Stomach (tissue), 9 donors: ENCODE measurements around the gene WASF2. TPM values are rescaled to one million over a fixed set of nuclear protein-coding genes. Genes with fewer than 3 reads are reported as not detected.
"Not testable (repeated sequence)": the region's sequence is repeated elsewhere in the genome, so short reads cannot be mapped to it uniquely, and the experiment has no call there.

ENCODE experiments used
- DNase-seq, 2 donors: peaks; one replicate each; pipeline versions ENCODE4 v3.0.0 to v3.0.0-alpha.2; 2013 to 2019
- H3K27ac ChIP-seq, 5 donors: fragments of 200-600 bp in 4 of 5; sonication (generic) in 4 of 5; one replicate each; pipeline ENCODE4 v1.5.1; 2013 to 2019; ENCODE audit warnings: mild to moderate bottlenecking in 1 of 5, moderate library complexity in 1 of 5
- H3K27me3 ChIP-seq, 3 donors: fragments of 200-600 bp; sonication (generic); one replicate each; pipeline ENCODE4 v1.5.1; 2017 to 2019; ENCODE audit warnings: mixed run types in 1 of 3
- H3K36me3 ChIP-seq, 4 donors: fragments of 200-600 bp; sonication (generic); 1 replicate in 3 of 4; 2 replicates in 1 of 4; pipeline ENCODE4 v1.5.1; 2016 to 2019
- H3K4me1 ChIP-seq, 4 donors: fragments of 200-600 bp; sonication (generic); one replicate each; pipeline ENCODE4 v1.5.1; 2016 to 2019
- H3K4me3 ChIP-seq, 4 donors: fragments of 200-600 bp; sonication (generic) in 3 of 4; one replicate each; pipeline ENCODE4 v1.5.1; 2016 to 2019; ENCODE audit warnings: mild to moderate bottlenecking in 1 of 4
- H3K9me3 ChIP-seq, 4 donors: fragments of 200-600 bp; sonication (generic); one replicate each; pipeline ENCODE4 v1.5.1; 2016 to 2019
- CTCF ChIP-seq, 7 experiments: fragments of 450-650 bp in 4 of 7; fragments of 200-600 bp in 3 of 7; sonication (generic) in 3 of 7; IDR thresholded peaks; one replicate each; pipeline ENCODE4 v1.5.1; 2016 to 2019; ENCODE audit warnings: antibody characterized with exemption in 7 of 7, control low read depth in 2 of 7, mild to moderate bottlenecking in 1 of 7
- EP300 ChIP-seq: sonication (generic); formaldehyde crosslinking; IDR thresholded peaks from one replicate; pipeline ENCODE4 v1.6.1; 2017; ENCODE audit warnings: antibody characterized with exemption
- POLR2A ChIP-seq, 4 donors: fragments of 450-650 bp; IDR thresholded peaks; one replicate each; pipeline ENCODE4 v1.6.1; 2016; ENCODE audit warnings: antibody characterized with exemption in 4 of 4, control low read depth in 2 of 4, mild to moderate bottlenecking in 1 of 4, moderate library complexity in 1 of 4
- POLR2AphosphoS5 ChIP-seq, 3 donors: sonication (generic); formaldehyde crosslinking; IDR thresholded peaks; one replicate each; pipeline ENCODE4 v1.6.1; 2016; ENCODE audit warnings: antibody characterized with exemption in 3 of 3
- WGBS, 5 donors: extraction: QIAGEN DNeasy Blood & Tissue Kit in 3 of 5; methylation state at CpG; one replicate each; pipeline versions ENCODE4 v1.1.5 to v1.1.7; 2013 to 2018; 5-methylcytosine and 5-hydroxymethylcytosine counted together
- intact Hi-C: fragments of 100-400 bp; cut with DNase I; formaldehyde crosslinking; loops from one replicate; pipeline ENCODE4 v1.15.1; 2023; ENCODE audit warnings: low total_unique reads
- polyA plus RNA-seq, 3 donors: library from polyadenylated mRNA; stranded (reverse); fragments of 200-250 nt; gene quantifications; one replicate each; pipeline ENCODE4 v1.2.3, GENCODE V29; 2013
- total RNA-seq, 5 donors: library from RNA; depleted of rRNA; stranded (reverse); fragments of >200 nt; gene quantifications; one replicate each; pipeline versions ENCODE4 v1.1.0 to v1.2.3, GENCODE V29; 2014 to 2016
- donor health status: healthy with polysubstance abuse.
- donor health status: Bipolar disorder and iron deficiency.
- donor health status: healthy.

WASF2 gene
- total and polyA plus RNA-seq, 8 donors, result 24.7 to 82.1 (median 54.7) TPM

- 88 to 100% (median 95%) methylated on average over 2 of the region's 2 CpGs for WGBS, 5 donors
- no peak for DNase-seq
- Histone ChIP-seq H3K27ac (peak overlapping the region in 3 of 5 donors; percentile 87 to 91 (median 89)), H3K9me3 (no peaks in the 10 kb centered on the region), H3K4me3 (no peak overlapping the region), H3K4me1 (peaks cover 18 to 27% (median 24%) of the 10 kb centered on the region in 4 donors), H3K27me3 (no peaks in the 10 kb centered on the region), H3K36me3 (no peaks in the 10 kb centered on the region)
- intact Hi-C loops, result no loop called here
- no peak for TF ChIP-seq EP300
- no peak for TF ChIP-seq POLR2A (IDR thresholded peaks at IDR 0.05)
- TF ChIP-seq POLR2AphosphoS5 (IDR thresholded peaks at IDR 0.05), result no peak
Measured at GRCh38 chr1:27503033-27503432, 13.1 kb upstream of the WASF2 start.

GRCh38 chr1:27501159-27501558, 11.2 kb upstream of the WASF2 start:
- H3K9me3 ChIP-seq, DNase-seq, H3K36me3 ChIP-seq, intact Hi-C loops, H3K27me3 ChIP-seq, H3K27ac ChIP-seq, H3K4me3 ChIP-seq: not testable (repeated sequence)
- peaks cover 22 to 42% (median 31%) of the 10 kb centered on the region in 4 donors for H3K4me1 ChIP-seq
- WGBS, 5 donors, result 94 to 98% (median 97%) methylated on average over 2 of the region's 2 CpGs

- no peak for DNase-seq
- Histone ChIP-seq H3K4me1 (peaks cover 7 to 29% (median 18%) of the 10 kb centered on the region in 4 donors), H3K9me3 (no peaks in the 10 kb centered on the region), H3K27ac (no peak overlapping the region), H3K36me3 (no peaks in the 10 kb centered on the region), H3K4me3 (no peak overlapping the region), H3K27me3 (no peaks in the 10 kb centered on the region)
- 95 to 98% (median 97%) methylated on average over 2 of the region's 2 CpGs for WGBS, 5 donors
- TF ChIP-seq CTCF (IDR thresholded peaks at IDR 0.05) (no peak), POLR2AphosphoS5 (IDR thresholded peaks at IDR 0.05) (no peak), EP300 (no peak), POLR2A (IDR thresholded peaks at IDR 0.05) (no peak)
- intact Hi-C loops, result no loop called here
Measured at GRCh38 chr1:27499142-27499541, 9.2 kb upstream of the WASF2 start.

- intact Hi-C loops, result no loop called here
Measured at GRCh38 chr1:27496604-27497155, 6.7 kb upstream of the WASF2 start.

GRCh38 chr1:27492796-27493195, 2.8 kb upstream of the WASF2 start:
- no peak overlapping the region for H3K4me3 ChIP-seq
- no peak for TF ChIP-seq POLR2A (IDR thresholded peaks at IDR 0.05)
- no peak for TF ChIP-seq EP300
- TF ChIP-seq POLR2AphosphoS5 (IDR thresholded peaks at IDR 0.05), result no peak
- TF ChIP-seq CTCF (IDR thresholded peaks at IDR 0.05), result no peak
- DNase-seq, result no peak
- intact Hi-C loops, result no loop called here
- no peaks in the 10 kb centered on the region for H3K36me3 ChIP-seq
- no peaks in the 10 kb centered on the region for H3K27me3 ChIP-seq
- peak overlapping the region in 4 of 5 donors; percentile 98 to 99 (median 99) for H3K27ac ChIP-seq
- H3K4me1 ChIP-seq, result peaks cover 25 to 51% (median 38%) of the 10 kb centered on the region in 4 donors
- H3K9me3 ChIP-seq, result no peaks in the 10 kb centered on the region
- WGBS, 5 donors, result 86 to 94% (median 92%) methylated on average over 3 of the region's 3 CpGs

More at GRCh38 chr1:27496604-27497155, 6.7 kb upstream of the WASF2 start:
- DNase-seq, result peak in 1 of 2 donors; percentile 78
- 27 to 37% (median 32%) methylated on average over 8 of the region's 8 CpGs for WGBS, 5 donors
- peaks cover 5 to 26% (median 16%) of the 10 kb centered on the region in 4 donors for H3K4me1 ChIP-seq
- H3K27ac ChIP-seq, result no peak overlapping the region
- no peaks in the 10 kb centered on the region for H3K27me3 ChIP-seq
- no peak for TF ChIP-seq POLR2A (IDR thresholded peaks at IDR 0.05)
- no peaks in the 10 kb centered on the region for H3K9me3 ChIP-seq
- no peaks in the 10 kb centered on the region for H3K36me3 ChIP-seq
- peak overlapping the region in 1 of 4 donors; percentile 17 for H3K4me3 ChIP-seq
